HepG2 (cell line): Measurements from ENCODE around the gene GP1BA. TPM values are rescaled to one million over a fixed set of nuclear protein-coding genes. Genes with fewer than 3 reads are reported as not detected.

Source experiments
- AFF4 ChIP-seq: sonication (generic); formaldehyde crosslinking; IDR thresholded peaks from 2 replicates; pipeline ENCODE4 v1.4.0; 2020; ENCODE audit warnings: missing genetic modification reagents
- ATF4 ChIP-seq, 2 experiments: fragments of 450-650 bp in 1 of 2; sonication (generic) in 1 of 2; formaldehyde crosslinking; IDR thresholded peaks; 2 replicates each; pipeline versions ENCODE4 v1.5.0 to v1.8.0; 2020 to 2022; ENCODE audit warnings: mild to moderate bottlenecking in 1 of 2, missing genetic modification reagents in 1 of 2
- ATF7 ChIP-seq, 2 experiments: fragments of 450-650 bp in 1 of 2; sonication (generic) in 1 of 2; formaldehyde crosslinking in 1 of 2; IDR thresholded peaks; 2 replicates each; pipeline versions ENCODE4 v1.4.0 to v1.6.1; 2016 to 2020; ENCODE audit warnings: antibody characterized with exemption in 1 of 2, mild to moderate bottlenecking in 1 of 2, missing genetic modification reagents in 1 of 2
- BRD4 ChIP-seq: sonication (generic); formaldehyde crosslinking; IDR thresholded peaks from 2 replicates; pipeline ENCODE4 v1.4.0; 2020; ENCODE audit warnings: missing genetic modification reagents
- DZIP1 ChIP-seq: sonication (generic); formaldehyde crosslinking; IDR thresholded peaks from 2 replicates; pipeline ENCODE4 v1.5.0; 2020; ENCODE audit warnings: mild to moderate bottlenecking, missing genetic modification reagents
- FOXO1 ChIP-seq: sonication (generic); formaldehyde crosslinking; IDR thresholded peaks from 2 replicates; pipeline ENCODE4 v1.4.0; 2020; ENCODE audit warnings: missing genetic modification reagents
- FOXO4 ChIP-seq: sonication (generic); formaldehyde crosslinking; conservative IDR thresholded peaks from 2 replicates; pipeline ENCODE4 v1.8.1; 2023; ENCODE audit warnings: missing genetic modification reagents
- KDM5A ChIP-seq: fragments of 200-600 bp; sonication (generic); IDR thresholded peaks from 2 replicates; pipeline ENCODE4 v1.7.0; 2018; ENCODE audit warnings: antibody characterized with exemption, mild to moderate bottlenecking, low read length, borderline replicate concordance
- KMT2A ChIP-seq: sonication (generic); formaldehyde crosslinking; IDR thresholded peaks from 2 replicates; pipeline ENCODE4 v1.4.0; 2020; ENCODE audit warnings: missing genetic modification reagents
- MAX ChIP-seq: IDR thresholded peaks from 2 replicates; pipeline ENCODE4 v1.6.1; 2012; ENCODE audit warnings: inconsistent platforms
- RELA ChIP-seq: sonication (generic); formaldehyde crosslinking; IDR thresholded peaks from 2 replicates; pipeline ENCODE4 v1.4.0; 2020; ENCODE audit warnings: missing genetic modification reagents
- TBX2 ChIP-seq: sonication (generic); formaldehyde crosslinking; IDR thresholded peaks from 2 replicates; pipeline ENCODE4 v1.5.0; 2020; ENCODE audit warnings: missing genetic modification reagents, mild to moderate bottlenecking, borderline replicate concordance
- TOE1 ChIP-seq: sonication (generic); formaldehyde crosslinking; IDR thresholded peaks from 2 replicates; pipeline ENCODE4 v1.4.0; 2020; ENCODE audit warnings: mild to moderate bottlenecking, missing genetic modification reagents
- ZNF225 ChIP-seq: sonication (generic); formaldehyde crosslinking; IDR thresholded peaks from 2 replicates; pipeline ENCODE4 v1.4.0; 2020; ENCODE audit warnings: mild to moderate bottlenecking, missing genetic modification reagents
- ZNF550 ChIP-seq: sonication (generic); formaldehyde crosslinking; IDR thresholded peaks from 2 replicates; pipeline ENCODE4 v1.4.0; 2020; ENCODE audit warnings: mild to moderate bottlenecking, missing genetic modification reagents, borderline replicate concordance
- ZNF747 ChIP-seq: sonication (generic); formaldehyde crosslinking; IDR thresholded peaks from 2 replicates; pipeline ENCODE4 v1.8.1; 2023; ENCODE audit warnings: missing genetic modification reagents, mild to moderate bottlenecking, borderline replicate concordance
- ZNF800 ChIP-seq: sonication (generic); formaldehyde crosslinking; IDR thresholded peaks from 2 replicates; pipeline ENCODE4 v1.4.0; 2020; ENCODE audit warnings: missing genetic modification reagents
- polyA plus RNA-seq, 8 experiments: library from polyadenylated mRNA; depleted of rRNA in 3 of 8; stranded (reverse) in 7 of 8; unstranded in 1 of 8; fragments of >200 nt; fragmentation: Illumina TruSeq in 4 of 8; extraction: Trizol in 4 of 8; gene quantifications; 2 replicates each; pipeline versions ENCODE4 v1.2.1 to v1.2.3, GENCODE V29; 2011 to 2016; ENCODE audit warnings: low read depth in 4 of 8, missing spikeins in 1 of 8, mixed read lengths in 1 of 8; ENCODE audit not compliant: insufficient read depth in 1 of 8
- total RNA-seq, 5 experiments: library from RNA; depleted of rRNA; stranded (reverse); fragments of >200 nt; fragmentation: Illumina TruSeq; extraction: Trizol; gene quantifications; 2 replicates each; pipeline ENCODE4 v1.2.3, GENCODE V29; 2016; ENCODE audit warnings: low read depth in 1 of 5

Gene GP1BA
- total and polyA plus RNA-seq, 2 of the 13 experiments (the other 11 are each of a cell fraction or from before 2014, with no cell fraction given): not detected

GRCh38 chr17:4950075-4950745, 18.1 kb downstream of the GP1BA start (continued):
- TF ChIP-seq MAX (no peak; the same call in 1 of the 2 replicates), DZIP1 (0 out of 2 replicates have a peak, but pooled peaks have one; percentile 22), BRD4 (no peak; the same call in none of the 2 replicates), FOXO1 (no peak), AFF4 (CRISPR knock-in tag) (no peak), ZNF800 (CRISPR knock-in tag) (no peak), ZNF225 (CRISPR knock-in tag) (no peak), ATF7 (IDR thresholded peaks at IDR 0.05) (no peak), ATF7 (CRISPR knock-in tag; IDR thresholded peaks at IDR 0.05) (no peak), ZNF747 (CRISPR knock-in tag) (peak; percentile 7; the same call in 1 of the 2 replicates), RELA (CRISPR knock-in tag) (no peak; the same call in 1 of the 2 replicates), ATF4 (CRISPR knock-in tag; IDR thresholded peaks at IDR 0.05) (no peak; a peak in 1 of 4 replicates), KMT2A (CRISPR knock-in tag) (peak; percentile 18; the same call in 1 of the 2 replicates), FOXO4 (no peak), TBX2 (CRISPR knock-in tag) (peak; percentile 0; the same call in 1 of the 2 replicates), TOE1 (no peak), ZNF550 (CRISPR knock-in tag) (no peak), KDM5A (no peak)
